Mesenchymal stem cell (in vitro differentiated cells and primary cell): ENCODE results near the gene KIFC3.

Source experiments
- DNase-seq: peaks from one replicate; pipeline ENCODE4 v3.0.0-alpha.2; 2013
- H2AFZ ChIP-seq: one replicate; pipeline ENCODE4 v1.6.1; 2013; ENCODE audit warnings: low read depth, mild to moderate bottlenecking, control low read depth, inconsistent platforms, low read length, moderate library complexity
- H2AK5ac ChIP-seq: 2 replicates; pipeline ENCODE4 v1.6.1; 2013; ENCODE audit warnings: low read length, moderate library complexity, mild to moderate bottlenecking, inconsistent platforms; ENCODE audit not compliant: severe bottlenecking
- H2BK120ac ChIP-seq: one replicate; pipeline ENCODE4 v1.6.1; 2013; ENCODE audit warnings: low read depth, mild to moderate bottlenecking, inconsistent platforms, low read length, moderate library complexity
- H2BK12ac ChIP-seq, 2 experiments: one replicate each; pipeline ENCODE4 v1.6.1; 2013; ENCODE audit warnings: inconsistent platforms in 2 of 2, low read length in 2 of 2, mild to moderate bottlenecking in 2 of 2, moderate library complexity in 2 of 2, control low read depth in 1 of 2
- H2BK15ac ChIP-seq: one replicate; pipeline ENCODE4 v1.6.1; 2013; ENCODE audit warnings: mild to moderate bottlenecking, low read depth, inconsistent platforms; ENCODE audit not compliant: poor library complexity, severe bottlenecking
- H2BK5ac ChIP-seq: 2 replicates; pipeline ENCODE4 v1.6.1; 2013; ENCODE audit warnings: low read depth, mild to moderate bottlenecking, low read length, control low read depth, inconsistent platforms; ENCODE audit not compliant: poor library complexity, severe bottlenecking
- H3K14ac ChIP-seq, 2 experiments: one replicate each; pipeline ENCODE4 v1.6.1; 2013; ENCODE audit warnings: inconsistent platforms in 2 of 2, low read length in 2 of 2, control low read depth in 1 of 2, mild to moderate bottlenecking in 1 of 2, moderate library complexity in 1 of 2
- H3K18ac ChIP-seq, 2 experiments: one replicate each; pipeline ENCODE4 v1.6.1; 2013; ENCODE audit warnings: inconsistent platforms in 2 of 2, low read length in 2 of 2, control low read depth in 1 of 2, low read depth in 1 of 2, mild to moderate bottlenecking in 1 of 2
- H3K23ac ChIP-seq, 2 experiments: one replicate each; pipeline ENCODE4 v1.6.1; 2013; ENCODE audit warnings: inconsistent platforms in 2 of 2, low read length in 2 of 2, mild to moderate bottlenecking in 2 of 2, moderate library complexity in 2 of 2, control low read depth in 1 of 2
- H3K27ac ChIP-seq: 2 replicates; pipeline ENCODE4 v1.5.1; 2013; ENCODE audit warnings: mild to moderate bottlenecking, moderate library complexity, low read length, control low read depth, inconsistent platforms; ENCODE audit not compliant: poor library complexity, severe bottlenecking
- H3K27me3 ChIP-seq, 2 experiments: 2 replicates each; pipeline versions ENCODE4 v1.6.1 to v1.7.0; 2013; ENCODE audit warnings: low read length in 2 of 2, mild to moderate bottlenecking in 2 of 2, moderate library complexity in 2 of 2, control low read depth in 1 of 2, inconsistent platforms in 1 of 2; ENCODE audit not compliant: control insufficient read depth in 1 of 2, insufficient read depth in 1 of 2
- H3K36me3 ChIP-seq, 2 experiments: 2 replicates each; pipeline versions ENCODE4 v1.6.1 to v1.7.0; 2013; ENCODE audit warnings: low read length in 2 of 2, control low read depth in 1 of 2, inconsistent platforms in 1 of 2, low read depth in 1 of 2, mild to moderate bottlenecking in 1 of 2; ENCODE audit not compliant: insufficient read depth in 2 of 2, control insufficient read depth in 1 of 2
- H3K4ac ChIP-seq, 2 experiments: one replicate each; pipeline ENCODE4 v1.6.1; 2013; ENCODE audit warnings: inconsistent platforms in 2 of 2, low read length in 2 of 2, mild to moderate bottlenecking in 2 of 2, moderate library complexity in 2 of 2, control low read depth in 1 of 2, low read depth in 1 of 2
- H3K4me1 ChIP-seq: 2 replicates; pipeline ENCODE4 v1.6.1; 2013; ENCODE audit warnings: low read depth, low read length, control low read depth; ENCODE audit not compliant: control insufficient read depth, insufficient read depth
- H3K4me2 ChIP-seq: 2 replicates; pipeline ENCODE4 v1.6.1; 2013; ENCODE audit warnings: low read length, mild to moderate bottlenecking, inconsistent platforms; ENCODE audit not compliant: poor library complexity, severe bottlenecking
- H3K4me3 ChIP-seq, 2 experiments: 2 replicates each; pipeline versions ENCODE4 v1.5.1 to v1.7.0; 2013; ENCODE audit warnings: low read length in 2 of 2, mild to moderate bottlenecking in 2 of 2, control low read depth in 1 of 2, low read depth in 1 of 2; ENCODE audit not compliant: insufficient read depth in 1 of 2
- H3K79me1 ChIP-seq: replicated peaks from 2 replicates; pipeline ENCODE4 v1.6.1; 2013; ENCODE audit warnings: mild to moderate bottlenecking, control low read depth, low read length, inconsistent platforms; ENCODE audit not compliant: poor library complexity, severe bottlenecking
- H3K9ac ChIP-seq: 2 replicates; pipeline ENCODE4 v1.7.0; 2013; ENCODE audit warnings: mild to moderate bottlenecking, low read length, moderate library complexity
- H3K9me3 ChIP-seq: 2 replicates; pipeline ENCODE4 v1.7.0; 2013; ENCODE audit warnings: mild to moderate bottlenecking, low read length; ENCODE audit not compliant: control insufficient read depth
- H4K8ac ChIP-seq: one replicate; pipeline ENCODE4 v1.6.1; 2013; ENCODE audit warnings: inconsistent platforms, mild to moderate bottlenecking, low read length, moderate library complexity
- H4K91ac ChIP-seq: one replicate; pipeline ENCODE4 v1.6.1; 2013; ENCODE audit warnings: mild to moderate bottlenecking, low read length, inconsistent platforms
- WGBS: methylation state at CpG from one replicate; pipeline ENCODE4 v1.1.7; 2013; ENCODE audit warnings: mixed read lengths; 5-methylcytosine and 5-hydroxymethylcytosine counted together

The KIFC3 gene

DNA sequence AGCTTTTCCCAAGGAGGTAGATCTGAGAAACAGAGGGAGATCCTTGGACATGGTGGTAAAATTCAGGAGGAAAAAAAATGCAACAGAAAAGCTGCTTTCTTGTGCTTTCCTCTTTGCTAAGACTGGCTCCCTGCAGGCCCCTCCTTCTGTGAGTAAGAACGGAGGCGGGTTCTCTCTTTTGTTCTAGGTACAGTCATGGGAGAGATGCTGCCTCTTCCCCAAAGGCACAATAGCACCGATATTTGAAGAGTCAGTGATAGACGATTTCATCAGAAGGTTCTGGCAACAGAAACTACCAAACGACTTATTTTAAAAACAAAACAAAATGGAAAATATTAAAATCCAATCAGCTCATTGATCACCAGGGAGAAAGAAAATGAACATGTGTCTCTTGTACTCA, 32.6 kb upstream of the KIFC3 start:
- H3K4me3 ChIP-seq, result no peak overlapping the region
- no peak overlapping the region for H2BK12ac ChIP-seq
- peaks cover 27% of the 10 kb centered on the region for H3K4me1 ChIP-seq
- no peaks in the 10 kb centered on the region for H3K36me3 ChIP-seq
- no peak for DNase-seq
- no peak overlapping the region for H3K14ac ChIP-seq
- H3K9me3 ChIP-seq, result no peaks in the 10 kb centered on the region
- WGBS, result 63% methylated on average over 4 of the region's 5 CpGs
- no peak overlapping the region for H3K18ac ChIP-seq
- H2AK5ac ChIP-seq, result no peak overlapping the region
- H3K9ac ChIP-seq, result peak overlapping the region; percentile 50
- H3K27ac ChIP-seq, result peak overlapping the region; percentile 73
- peaks cover 0 to 2% of the 10 kb centered on the region in 2 experiments for H3K27me3 ChIP-seq
- no peak overlapping the region for H2AFZ ChIP-seq
- H2BK15ac ChIP-seq, result no peak overlapping the region
- H2BK120ac ChIP-seq, result no peak overlapping the region
- H3K79me1 ChIP-seq, result peaks cover 6% of the 10 kb centered on the region
- no peak overlapping the region for H3K23ac ChIP-seq
- no peak overlapping the region for H2BK5ac ChIP-seq
- no peak overlapping the region for H3K4ac ChIP-seq
- H4K91ac ChIP-seq, result no peak overlapping the region
- H3K4me2 ChIP-seq, result no peak overlapping the region
- H4K8ac ChIP-seq, result no peak overlapping the region

- 88% methylated on average over 10 of the region's 10 CpGs for WGBS
- no peak for DNase-seq
Measured at GRCh38 chr16:57830890-57831484, 28.7 kb upstream of the KIFC3 start.

GRCh38 chr16:57829969-57830360, 27.7 kb upstream of the KIFC3 start:
- Histone ChIP-seq H2AK5ac (peak overlapping the region; percentile 97), H3K14ac (no peak overlapping the region), H3K23ac (no peak overlapping the region), H2BK120ac (no peak overlapping the region), H4K91ac (no peak overlapping the region), H3K9ac (no peak overlapping the region), H3K4me1 (peaks cover 31% of the 10 kb centered on the region), H3K4ac (no peak overlapping the region), H2AFZ (no peak overlapping the region), H2BK5ac (no peak overlapping the region), H3K27ac (no peak overlapping the region), H3K18ac (no peak overlapping the region), H3K27me3 (peaks cover 0 to 36% of the 10 kb centered on the region in 2 experiments), H2BK12ac (no peak overlapping the region), H3K36me3 (peaks cover 0 to 5% of the 10 kb centered on the region in 2 experiments), H2BK15ac (no peak overlapping the region), H3K9me3 (no peaks in the 10 kb centered on the region), H3K79me1 (peaks cover 16% of the 10 kb centered on the region), H3K4me3 (no peak overlapping the region), H3K4me2 (no peak overlapping the region), H4K8ac (no peak overlapping the region)
- 99% methylated on average over 3 of the region's 3 CpGs for WGBS
- DNase-seq, result no peak

More at GRCh38 chr16:57830890-57831484, 28.7 kb upstream of the KIFC3 start:
- no peak overlapping the region for H2BK12ac ChIP-seq
- peaks cover 0 to 5% of the 10 kb centered on the region in 2 experiments for H3K36me3 ChIP-seq
- peaks cover 18% of the 10 kb centered on the region for H3K79me1 ChIP-seq
- peak overlapping the region; percentile 57 for H3K27ac ChIP-seq
- no peak overlapping the region for H3K4me2 ChIP-seq
- H3K23ac ChIP-seq, result no peak overlapping the region
- no peak overlapping the region for H2BK5ac ChIP-seq
- H3K9ac ChIP-seq, result no peak overlapping the region
- peak overlapping the region; percentile 90 for H2AK5ac ChIP-seq
- no peak overlapping the region for H2BK15ac ChIP-seq
- H3K18ac ChIP-seq, result no peak overlapping the region
- no peak overlapping the region for H4K8ac ChIP-seq
- H3K4me3 ChIP-seq, result no peak overlapping the region
- no peaks in the 10 kb centered on the region for H3K9me3 ChIP-seq
- H3K14ac ChIP-seq, result no peak overlapping the region
- H4K91ac ChIP-seq, result no peak overlapping the region
- H2AFZ ChIP-seq, result no peak overlapping the region
- H3K4me1 ChIP-seq, result peaks cover 33% of the 10 kb centered on the region
- H2BK120ac ChIP-seq, result no peak overlapping the region
- peaks cover 0 to 26% of the 10 kb centered on the region in 2 experiments for H3K27me3 ChIP-seq
- no peak overlapping the region for H3K4ac ChIP-seq

DNA sequence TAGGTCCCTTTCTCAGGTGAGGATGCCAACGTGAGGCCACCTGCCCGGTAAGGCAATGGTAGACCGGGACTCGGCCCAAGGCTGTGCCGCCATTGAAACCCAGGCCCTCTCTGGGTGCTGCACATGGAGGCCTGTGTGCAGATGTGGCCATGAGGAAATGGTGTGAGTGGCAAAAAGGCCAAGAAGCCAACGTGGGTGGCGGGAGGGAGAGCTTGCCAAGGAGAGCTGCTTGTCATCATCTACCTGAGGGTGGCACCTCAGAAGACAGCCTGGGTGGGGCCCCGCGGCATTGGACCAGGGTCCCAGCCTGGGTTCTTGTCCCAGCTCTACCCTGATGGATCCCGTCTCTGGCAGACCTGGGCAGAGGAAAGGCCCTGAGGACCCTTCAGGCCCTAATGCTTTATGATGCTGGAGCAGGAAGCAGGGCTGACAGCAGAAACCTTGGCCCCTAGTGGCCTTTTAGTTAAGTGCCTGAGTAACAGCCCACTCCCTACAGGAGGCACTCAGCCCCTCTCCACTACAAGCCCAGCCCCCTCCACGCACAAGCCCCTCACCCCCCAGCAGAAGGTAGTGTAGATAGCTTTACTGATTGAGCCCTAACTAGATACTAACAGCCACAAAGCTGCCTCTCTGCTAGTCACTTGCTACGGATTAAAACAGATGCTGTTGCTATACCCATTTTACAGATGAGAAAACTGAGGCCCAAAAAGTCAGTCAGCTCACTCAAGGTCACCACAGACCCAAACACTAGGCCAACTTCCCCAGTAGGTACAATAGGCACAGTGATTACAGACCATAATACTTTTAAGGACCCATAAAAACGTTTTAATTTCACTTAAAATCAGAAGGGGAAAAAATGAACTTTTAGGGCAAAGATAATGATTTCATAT, 26.2 kb upstream of the KIFC3 start:
- no peak overlapping the region for H3K14ac ChIP-seq
- H3K79me1 ChIP-seq, result peaks cover 17% of the 10 kb centered on the region
- peaks cover 38% of the 10 kb centered on the region for H3K4me1 ChIP-seq
- H3K4me3 ChIP-seq, result no peak overlapping the region
- no peak overlapping the region for H3K4me2 ChIP-seq
- no peak overlapping the region for H2BK12ac ChIP-seq
- no peaks in the 10 kb centered on the region for H3K9me3 ChIP-seq
- H3K4ac ChIP-seq, result no peak overlapping the region
- 92% methylated on average over 12 of the region's 13 CpGs for WGBS
- no peak overlapping the region for H4K91ac ChIP-seq
- peaks cover 0 to 5% of the 10 kb centered on the region in 2 experiments for H3K36me3 ChIP-seq
- no peak overlapping the region for H4K8ac ChIP-seq
- H2BK120ac ChIP-seq, result no peak overlapping the region
- H2AFZ ChIP-seq, result no peak overlapping the region
- H2BK15ac ChIP-seq, result no peak overlapping the region
- H2BK5ac ChIP-seq, result no peak overlapping the region
- peak overlapping the region; percentile 91 for H2AK5ac ChIP-seq
- DNase-seq, result no peak
- no peak overlapping the region for H3K9ac ChIP-seq
- H3K23ac ChIP-seq, result no peak overlapping the region
- H3K18ac ChIP-seq, result no peak overlapping the region
- peaks cover 0 to 48% of the 10 kb centered on the region in 2 experiments for H3K27me3 ChIP-seq
- no peak overlapping the region for H3K27ac ChIP-seq
